Upper lobe of left lung (tissue), 4 donors: Measurements from ENCODE around the gene ASH1L.

ENCODE experiments used
- CTCF ChIP-seq, 6 experiments: fragments of 450-650 bp in 4 of 6; fragments of 200-600 bp in 2 of 6; sonication (generic) in 2 of 6; IDR thresholded peaks; one replicate each; pipeline ENCODE4 v1.5.1; 2016 to 2019; ENCODE audit warnings: antibody characterized with exemption in 6 of 6
- EP300 ChIP-seq, 4 donors: sonication (generic); formaldehyde crosslinking; IDR thresholded peaks; one replicate each; pipeline ENCODE4 v1.5.1; 2017; ENCODE audit warnings: antibody characterized with exemption in 4 of 4, control low read depth in 2 of 4
- POLR2A ChIP-seq, 4 donors: fragments of 450-650 bp; IDR thresholded peaks; one replicate each; pipeline ENCODE4 v1.5.1; 2016 to 2017; ENCODE audit warnings: antibody characterized with exemption in 4 of 4, mild to moderate bottlenecking in 2 of 4
- POLR2AphosphoS5 ChIP-seq, 2 donors: sonication (generic); formaldehyde crosslinking; IDR thresholded peaks; one replicate each; pipeline ENCODE4 v1.5.1; 2017; ENCODE audit warnings: antibody characterized with exemption in 2 of 2

GRCh38 chr1:155481741-155482241 is 80.8 kb downstream of the ASH1L start:
- no peak for TF ChIP-seq POLR2A (IDR thresholded peaks at IDR 0.05)
- no peak for TF ChIP-seq CTCF (IDR thresholded peaks at IDR 0.05)
- no peak for TF ChIP-seq EP300 (IDR thresholded peaks at IDR 0.05)
- no peak for TF ChIP-seq POLR2AphosphoS5 (IDR thresholded peaks at IDR 0.05)
